NCI-H1417 (cell line): ENCODE data around the gene OAF.
"Not testable (repeated sequence)": the region's sequence is repeated elsewhere in the genome, so short reads cannot be mapped to it uniquely, and the experiment has no call there.

Experiments
- DNase-seq, 3 experiments: peaks; one replicate each; lab custom pipeline; 2025; lab: John Stamatoyannopoulos, UW

The OAF gene

DNA sequence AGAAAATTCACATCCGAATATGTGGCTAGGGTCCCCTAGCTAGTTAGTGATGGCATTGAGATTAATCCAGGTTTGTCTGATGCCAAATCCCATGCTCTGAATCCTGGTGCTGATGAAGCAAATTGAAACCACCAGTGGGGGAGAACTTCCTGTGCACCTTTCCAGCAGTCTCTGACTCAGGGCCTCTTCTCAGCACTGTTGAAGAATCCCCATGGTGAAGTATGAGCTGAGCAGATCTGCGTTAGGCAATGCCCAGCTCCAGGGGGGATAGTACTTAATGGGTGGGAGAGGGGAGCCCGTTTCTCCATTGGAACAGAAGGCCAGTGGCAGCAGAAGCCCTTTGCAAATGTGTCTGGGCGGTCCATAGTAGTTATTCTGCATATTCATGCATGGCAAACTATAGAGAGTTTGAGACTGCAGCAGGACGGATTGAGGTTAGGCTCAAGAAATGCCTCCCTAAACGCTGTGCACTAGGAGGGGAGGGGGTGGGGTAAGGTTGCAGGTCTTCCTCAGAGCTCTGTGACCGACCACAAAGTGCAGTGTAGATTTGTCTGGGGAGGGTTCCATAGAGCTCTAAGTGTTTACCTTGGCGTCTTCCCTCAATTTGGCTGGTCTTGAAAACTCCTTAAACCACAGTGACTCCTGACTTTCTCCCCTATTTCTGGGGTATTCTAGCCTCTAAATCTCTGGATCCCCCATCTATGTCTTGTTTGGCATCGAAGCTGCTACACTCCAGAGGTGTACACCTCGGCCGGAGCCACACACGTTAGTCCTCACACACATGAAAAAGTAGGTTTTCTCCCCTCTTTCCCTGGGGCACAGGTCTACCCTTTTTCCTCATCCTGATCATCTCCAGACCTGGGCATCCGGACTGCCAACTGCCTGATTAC lies 33.9 kb downstream of the OAF start:
- no peak for DNase-seq

DNA sequence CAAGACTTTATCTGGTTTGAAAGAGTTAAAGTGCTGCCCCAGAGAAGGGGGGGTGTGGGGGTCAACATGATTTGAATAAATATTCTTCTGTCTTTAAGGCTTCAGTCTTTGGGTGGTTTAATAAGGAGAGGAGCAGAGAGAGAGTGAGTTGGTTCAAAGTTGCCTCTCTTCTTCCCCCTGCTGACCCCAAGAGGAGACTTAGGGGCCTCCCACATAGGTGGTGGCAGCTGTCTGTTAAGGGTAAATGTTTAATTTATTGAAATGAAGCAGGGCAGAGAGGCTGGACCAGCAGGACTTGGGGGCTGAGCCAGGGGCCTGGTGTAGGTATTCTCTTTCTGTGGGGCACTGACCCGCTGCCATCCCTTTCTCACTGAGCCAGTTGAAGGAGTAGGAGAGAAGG lies 34.6 kb downstream of the OAF start:
- no peak for DNase-seq

DNA sequence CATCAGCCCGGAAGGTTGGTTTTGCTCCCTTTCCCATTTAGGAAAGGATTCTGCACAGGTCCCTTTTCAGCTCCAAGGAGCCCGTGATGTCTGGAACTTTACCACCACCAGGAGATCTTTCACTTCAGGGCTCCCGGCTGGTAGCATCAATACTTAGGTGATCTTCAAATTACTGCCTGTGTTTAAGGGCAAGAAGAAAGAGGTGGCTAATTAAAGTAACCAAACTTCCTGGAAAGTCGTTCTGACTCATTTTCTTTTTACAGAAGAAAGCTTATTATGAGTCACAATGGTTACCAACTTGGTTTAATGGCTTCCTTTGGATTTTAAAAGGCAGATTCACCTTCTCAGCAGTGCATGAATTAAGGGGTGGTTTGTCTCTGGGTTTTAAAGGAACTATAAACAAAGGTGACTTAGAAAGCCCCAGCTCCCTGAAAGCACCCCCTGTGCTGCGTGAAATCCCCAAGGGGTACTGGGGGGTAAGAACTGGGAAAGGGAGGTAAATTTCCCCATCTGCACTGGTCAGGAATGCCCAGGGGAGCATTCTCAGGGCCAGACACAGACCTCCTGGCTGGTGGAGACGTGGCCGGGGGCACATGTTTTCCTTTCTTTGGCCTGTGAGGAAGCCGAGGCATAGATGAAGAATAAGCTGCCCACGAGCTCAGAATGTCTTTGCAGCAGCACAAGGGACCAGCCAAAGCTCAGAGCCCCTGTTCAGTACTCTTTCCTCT lies 37.9 kb downstream of the OAF start:
- DNase-seq = no peak

DNA sequence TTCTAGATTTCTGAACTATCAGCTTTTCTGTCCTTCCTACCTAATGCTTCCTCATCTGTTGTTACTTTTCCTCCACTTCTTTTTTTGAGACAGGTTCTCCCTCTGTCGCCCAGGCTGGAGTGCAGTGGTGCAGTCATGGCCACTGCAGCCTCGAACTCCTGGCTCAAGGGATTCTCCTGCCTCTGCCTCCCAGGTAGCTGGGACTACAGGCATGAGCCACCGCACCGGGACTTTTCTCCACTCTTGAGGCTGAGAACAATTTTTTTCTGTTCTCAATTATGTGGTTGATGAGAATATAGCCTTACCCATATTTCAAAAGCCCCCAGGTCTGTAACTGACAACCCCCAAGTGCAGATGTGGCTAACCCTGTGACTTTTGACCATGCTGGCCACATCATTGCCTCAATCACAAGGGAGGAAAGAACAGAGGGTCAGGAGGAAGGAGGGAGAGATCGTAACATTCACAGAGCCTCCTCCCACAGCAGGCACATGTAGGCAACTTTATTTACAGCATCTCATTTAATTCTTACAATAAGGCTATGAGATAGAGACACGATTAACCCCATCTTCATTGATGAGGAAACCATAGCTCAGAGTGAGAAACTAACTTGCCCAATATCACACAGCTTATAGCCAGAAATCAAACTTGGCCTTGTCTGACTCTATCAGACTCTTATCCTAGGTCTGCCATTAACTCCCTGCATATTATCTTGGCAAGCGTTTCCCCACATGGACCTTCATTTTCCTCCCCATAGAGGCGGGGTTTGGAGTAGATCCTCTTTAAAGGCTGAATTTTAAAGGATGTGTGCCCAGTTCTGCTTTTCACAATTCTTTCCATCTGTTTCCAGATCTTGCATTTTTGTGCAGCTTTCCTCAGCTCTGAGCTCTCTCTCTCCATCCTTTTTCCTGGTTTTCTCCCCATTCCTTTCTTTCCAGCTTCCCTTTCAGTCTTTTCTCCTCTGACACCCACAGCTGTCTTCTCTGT lies 38.7 kb downstream of the OAF start:
- no peak for DNase-seq

DNA sequence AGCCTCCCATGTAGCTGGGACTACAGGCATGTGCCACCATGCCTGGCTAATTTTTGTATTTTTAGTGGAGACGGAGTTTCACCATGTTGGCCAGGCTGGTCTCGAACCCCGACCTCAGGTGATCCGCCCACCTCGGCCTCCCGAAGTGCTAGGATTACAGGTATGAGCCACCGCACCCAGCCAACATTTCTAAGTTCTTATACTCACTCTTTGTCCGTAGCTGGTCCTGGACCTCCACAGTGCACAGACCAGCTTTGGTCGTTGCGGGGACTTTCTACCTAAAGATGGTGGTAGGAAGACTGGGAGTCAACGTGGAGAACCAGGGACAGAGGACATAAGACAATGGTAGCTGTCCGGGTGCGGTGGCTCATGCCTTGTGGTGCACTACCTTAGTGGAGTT lies 42.5 kb downstream of the OAF start:
- DNase-seq = not testable (repeated sequence)

DNA sequence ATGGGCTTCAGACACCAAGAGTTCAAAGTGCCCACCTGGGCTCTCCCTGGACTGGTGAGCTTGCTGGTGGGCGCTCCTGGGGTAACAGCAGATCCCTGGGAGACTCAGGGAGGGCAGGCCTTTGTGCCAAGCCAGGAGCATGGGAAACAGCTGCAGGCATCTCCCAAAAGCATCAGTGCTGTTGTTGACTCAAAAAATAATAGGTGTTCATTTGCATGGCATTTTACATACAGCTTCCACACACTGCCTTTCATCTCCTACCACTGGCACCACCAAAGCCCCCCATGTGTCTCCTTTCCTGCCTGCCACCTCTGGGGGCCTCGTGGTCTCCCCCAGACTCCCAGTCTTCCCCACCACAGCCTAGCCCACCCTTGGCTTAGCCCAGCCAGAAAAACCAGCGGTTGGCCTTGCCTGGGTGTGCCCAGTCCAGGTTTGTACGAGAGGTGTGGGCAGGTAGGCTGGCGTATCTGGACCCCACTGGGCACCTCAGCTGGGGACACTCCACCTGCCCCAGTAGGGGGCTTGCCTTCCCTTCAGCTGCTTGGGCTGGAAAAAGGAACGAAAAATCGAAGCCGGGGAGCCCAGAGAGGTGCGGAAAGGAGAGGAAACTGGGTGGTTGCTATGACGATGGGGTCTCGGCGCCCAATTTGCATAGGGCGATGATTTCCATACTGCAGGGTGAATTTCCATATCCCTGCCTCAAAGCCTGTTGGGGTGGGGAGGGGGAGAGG lies 44.1 kb downstream of the OAF start:
- peak in 2 of 3 experiments; percentile 62 to 63 for DNase-seq

DNA sequence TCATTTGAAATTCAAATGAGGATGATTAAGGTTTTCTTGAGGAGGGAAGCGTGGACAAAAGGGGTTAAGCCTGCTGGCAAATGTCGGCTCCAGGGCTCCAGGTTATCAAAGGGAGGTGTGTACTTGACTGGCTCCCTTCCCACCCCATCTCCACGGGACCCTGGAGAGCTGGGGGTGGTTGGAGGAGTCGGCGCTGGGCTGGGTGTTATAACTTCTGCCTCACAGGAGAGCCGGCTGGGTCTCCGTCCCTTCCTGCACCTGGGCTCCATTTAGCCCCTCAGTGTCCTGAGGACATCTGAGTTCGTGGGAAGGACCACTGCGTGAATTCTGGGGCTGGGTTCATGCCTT lies 44.7 kb downstream of the OAF start:
- DNase-seq = no peak

DNA sequence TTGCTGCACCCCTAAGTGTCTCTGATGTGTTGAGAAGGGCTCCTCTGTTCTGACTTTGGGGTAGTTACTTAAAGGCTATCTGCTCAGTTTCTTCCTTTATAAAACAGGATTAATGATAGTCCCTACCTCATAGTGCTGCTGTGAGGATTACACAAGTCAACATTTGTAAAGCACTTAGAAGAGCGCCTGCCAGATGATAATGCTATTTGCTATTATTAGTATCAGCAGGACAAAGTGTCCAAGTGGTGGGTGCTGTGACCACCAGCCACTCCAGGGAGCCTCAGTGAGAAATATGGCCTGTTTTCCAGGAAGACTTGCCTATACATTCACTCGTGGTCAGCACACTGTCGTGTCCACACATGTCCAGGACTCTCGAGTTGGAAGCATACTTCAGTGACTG lies 45.3 kb downstream of the OAF start:
- peak in 1 of 3 experiments; percentile 32 for DNase-seq

DNA sequence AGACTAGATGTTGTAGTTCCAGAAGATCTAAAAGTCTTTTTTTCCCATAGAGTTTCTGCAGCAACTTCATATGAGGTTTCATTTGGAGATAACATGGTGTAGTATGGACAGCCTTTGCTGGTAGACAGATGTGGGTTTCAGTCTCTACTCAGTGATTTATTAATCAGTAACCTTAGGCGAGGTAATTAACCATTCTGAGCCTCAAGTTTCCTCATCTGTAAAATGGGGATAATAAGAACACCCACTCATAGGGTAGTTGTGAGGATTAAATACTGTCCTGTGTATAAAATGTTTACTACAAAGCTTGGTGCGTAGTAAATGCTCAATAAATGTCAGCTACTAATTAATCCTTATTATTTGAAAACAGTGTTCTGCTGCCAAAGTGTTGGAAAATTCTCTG lies 45.9 kb downstream of the OAF start:
- DNase-seq = no peak

DNA sequence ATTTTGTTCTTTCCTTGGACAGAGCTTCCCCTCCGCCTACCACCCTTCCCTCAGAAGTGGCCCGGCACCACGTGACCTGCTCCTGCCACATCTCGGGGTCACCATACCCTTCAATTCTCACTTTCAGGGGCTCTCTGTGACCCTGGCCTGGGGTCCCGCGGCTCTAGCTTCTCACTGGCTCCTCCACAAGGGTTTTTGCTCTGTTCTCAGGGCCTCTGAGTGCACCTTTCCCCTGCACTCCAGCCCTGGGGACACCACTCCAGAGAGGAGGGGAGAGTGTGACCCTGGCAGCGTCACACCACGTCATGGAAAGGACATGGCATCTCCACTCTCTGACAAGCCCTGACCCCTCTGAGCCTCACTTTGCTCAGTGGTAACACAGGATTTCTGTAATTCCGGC lies 46.5 kb downstream of the OAF start:
- no peak for DNase-seq

DNA sequence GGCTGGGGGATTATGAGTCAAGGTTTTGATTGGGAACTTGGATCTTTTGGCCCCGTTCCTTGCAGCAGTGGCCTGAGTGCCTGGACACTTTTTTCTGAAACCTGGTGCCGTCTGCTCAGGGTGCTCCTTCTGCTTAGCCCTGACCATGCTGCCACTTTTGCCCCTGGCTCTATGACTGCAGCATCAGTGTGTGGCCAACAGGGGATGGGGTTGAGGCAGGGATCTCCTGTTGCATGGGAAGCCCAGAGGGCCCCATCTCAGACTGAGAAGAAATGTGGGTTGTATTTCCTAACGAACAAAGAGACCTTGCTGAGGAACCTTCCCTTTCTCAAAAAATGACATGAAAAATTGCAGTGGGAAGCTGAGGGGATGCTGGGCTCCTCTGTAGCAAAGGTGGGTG lies 47.8 kb downstream of the OAF start:
- DNase-seq = no peak

DNA sequence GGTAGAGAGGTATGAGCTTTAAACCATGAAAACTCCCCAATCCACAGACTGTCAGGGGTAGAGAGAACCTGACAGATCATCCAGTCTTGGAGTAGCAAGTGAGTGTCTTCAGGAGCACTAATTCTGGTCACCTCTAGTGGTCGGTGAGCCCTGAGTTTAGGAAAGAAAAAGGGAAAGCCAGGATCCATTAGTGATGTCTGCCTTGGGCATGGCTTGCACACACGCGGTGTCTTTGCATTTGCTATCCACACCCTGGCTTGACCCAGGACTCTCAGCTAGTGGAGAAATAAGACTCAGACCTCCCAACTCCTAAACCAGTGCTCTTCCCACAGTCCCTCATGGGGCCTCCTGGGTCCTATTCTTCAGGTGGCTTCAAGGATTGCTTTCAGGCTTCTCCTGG lies 48.4 kb downstream of the OAF start:
- DNase-seq = no peak

DNA sequence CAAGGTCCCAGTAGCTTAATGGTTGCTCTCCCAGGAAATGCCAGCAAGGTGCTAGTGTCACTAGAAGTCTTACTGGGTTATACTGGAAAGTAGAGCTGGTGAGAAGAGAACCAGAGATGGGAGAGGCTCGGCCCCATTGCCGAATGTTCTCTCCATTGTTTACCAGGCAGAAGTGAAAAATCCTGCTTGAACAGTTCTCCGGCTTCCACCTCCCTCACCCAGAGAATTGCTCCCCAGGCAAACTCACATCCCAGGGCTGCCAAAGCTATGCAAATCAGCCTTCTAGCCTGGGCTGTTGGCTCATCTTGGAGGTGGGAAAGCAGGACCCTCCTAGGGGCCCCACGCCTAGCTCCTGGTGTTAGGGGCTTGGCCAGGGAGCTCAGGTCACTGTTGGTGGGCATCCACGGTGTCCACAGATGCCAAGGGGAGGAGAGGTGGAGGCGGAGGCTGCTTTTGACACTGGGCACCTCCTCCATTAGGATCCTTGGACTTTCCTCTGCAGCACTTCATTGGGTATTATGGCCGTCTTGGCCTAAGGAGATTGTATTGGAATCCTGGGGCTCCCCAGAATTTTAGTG lies 49.2 kb downstream of the OAF start:
- no peak for DNase-seq

DNA sequence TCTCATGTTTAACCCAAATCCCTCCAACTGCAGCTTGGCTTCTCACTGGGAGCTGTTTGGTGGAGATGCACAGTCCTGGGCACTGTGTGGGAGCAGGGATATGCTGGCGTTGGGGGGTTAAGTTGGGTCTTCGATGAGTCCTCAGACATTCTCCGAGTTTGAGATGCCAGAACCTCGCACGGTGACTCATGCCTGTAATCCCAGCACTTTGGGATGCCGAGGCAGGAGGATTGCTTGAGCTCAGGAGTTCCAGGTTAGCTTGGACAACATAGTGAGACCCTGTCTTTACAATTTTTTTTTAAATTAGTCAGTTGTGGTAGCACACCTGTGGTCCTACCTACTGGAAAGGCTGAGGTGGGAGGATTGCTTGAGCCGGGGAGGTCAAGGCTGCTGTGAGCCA lies 49.8 kb downstream of the OAF start:
- DNase-seq = no peak

DNA sequence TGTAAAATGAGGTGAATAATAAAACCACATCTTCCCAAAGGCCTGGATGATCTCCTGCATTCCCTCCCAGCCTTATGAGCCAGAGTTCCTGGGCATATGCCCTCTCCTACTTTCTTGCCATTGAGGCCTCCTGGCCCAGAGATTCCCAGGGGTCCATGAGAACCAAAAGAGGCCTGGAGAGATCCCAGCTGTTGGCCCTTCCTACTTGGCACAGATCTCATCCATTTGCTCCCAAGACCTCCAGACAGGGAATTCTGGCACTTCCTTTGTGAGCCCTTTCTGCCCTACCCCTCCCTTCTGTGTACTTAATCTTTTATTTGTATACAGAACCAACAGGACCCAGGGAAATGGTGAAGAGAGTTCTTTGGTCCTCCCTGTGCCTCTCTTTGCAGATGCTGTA lies 50.5 kb downstream of the OAF start:
- DNase-seq = no peak

DNA sequence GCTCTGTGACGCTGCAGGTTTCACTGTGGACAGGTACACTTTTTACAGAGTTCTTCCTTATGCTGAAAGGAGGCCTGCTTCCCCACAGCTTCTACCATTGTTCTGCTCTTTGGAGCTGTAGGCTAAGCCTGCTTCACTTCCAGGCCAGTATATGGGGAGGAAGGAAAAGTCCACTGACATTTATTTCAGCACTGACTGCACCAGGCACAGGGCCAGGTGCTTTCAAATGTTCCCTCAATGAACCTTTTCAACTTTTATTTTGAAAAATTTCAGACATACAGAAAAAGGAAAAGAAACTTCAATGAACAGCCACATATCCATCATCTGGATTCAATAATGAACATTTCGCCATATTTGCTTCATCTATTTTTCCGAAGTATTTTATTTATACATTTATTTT lies 51.1 kb downstream of the OAF start:
- DNase-seq = no peak

DNA sequence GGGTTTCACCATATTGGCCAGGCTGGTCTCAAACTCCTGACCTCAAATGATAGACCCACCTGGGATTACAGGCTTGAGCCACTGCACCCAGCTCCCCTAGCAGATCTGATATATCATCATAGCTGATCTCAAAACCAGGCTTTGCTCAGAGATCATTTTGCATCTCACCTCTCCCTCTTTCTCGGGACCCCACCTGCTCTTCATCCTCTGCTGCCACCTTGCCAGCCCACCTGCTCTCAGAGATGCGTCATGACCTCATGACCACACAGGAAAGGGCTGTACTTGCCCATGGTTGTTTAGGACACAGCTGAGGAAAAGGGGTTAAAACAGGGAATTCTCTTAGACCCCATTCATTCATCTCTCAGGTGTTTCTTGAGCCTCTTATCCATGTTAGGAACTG lies 56.5 kb downstream of the OAF start:
- DNase-seq = no peak

DNA sequence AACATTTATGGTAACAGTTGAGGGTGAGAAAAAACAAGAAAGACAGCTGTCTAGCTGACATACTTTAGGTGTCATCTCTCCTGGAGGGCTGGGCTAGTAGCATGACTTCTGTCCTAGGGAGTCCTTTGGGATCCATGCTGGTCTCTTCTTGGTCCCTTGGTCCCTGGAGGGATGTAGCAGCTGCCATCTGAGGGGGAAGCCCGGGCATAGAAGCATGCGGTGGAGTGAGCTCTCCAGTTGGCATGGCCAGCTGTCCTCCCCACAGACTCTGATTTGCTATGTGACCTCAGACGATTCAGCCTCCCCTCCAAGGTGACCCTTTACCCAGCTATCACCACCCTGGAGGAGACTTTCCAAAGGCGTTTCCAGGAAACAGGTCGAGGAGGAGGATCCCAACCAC lies 57.9 kb downstream of the OAF start:
- no peak for DNase-seq

DNA sequence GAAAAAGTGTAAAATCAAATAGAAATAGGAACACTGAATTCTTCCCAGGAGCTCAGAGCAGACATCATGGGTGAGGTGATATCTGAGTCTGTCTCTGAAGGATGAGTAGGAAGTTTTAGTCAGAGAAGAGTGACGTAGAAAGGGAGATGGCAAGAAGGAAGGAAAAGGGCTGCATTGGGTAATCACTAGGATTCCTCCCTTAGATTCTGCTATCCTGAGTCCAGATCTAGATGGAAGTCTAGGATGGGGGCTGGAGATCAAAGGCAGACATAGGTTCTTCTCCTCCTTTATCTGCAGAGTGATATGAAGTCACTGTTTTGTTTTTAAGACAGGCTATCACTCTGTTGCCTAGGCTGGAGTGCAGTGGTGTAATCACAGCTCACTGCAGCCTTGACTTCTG lies 59.6 kb downstream of the OAF start:
- DNase-seq = no peak

DNA sequence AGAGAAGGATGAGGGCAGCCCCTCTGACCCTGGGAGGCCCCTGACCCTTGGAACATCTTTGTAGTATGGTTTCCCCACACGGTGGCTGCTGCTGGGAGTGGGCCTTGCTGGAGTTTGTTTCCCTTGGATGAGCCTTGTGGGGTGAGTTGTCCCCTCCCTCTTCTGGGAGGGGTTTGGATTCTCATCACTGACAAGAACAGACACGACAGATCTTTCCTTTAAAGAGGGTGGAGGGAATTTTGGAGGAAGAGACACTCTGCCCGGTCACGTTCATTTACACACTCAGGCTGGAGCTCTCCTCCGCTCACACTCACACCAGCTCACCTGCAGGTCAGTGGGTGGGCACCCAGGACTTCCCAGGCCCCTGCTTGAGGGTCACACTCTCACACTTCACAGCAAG lies 60.8 kb downstream of the OAF start:
- DNase-seq = no peak

DNA sequence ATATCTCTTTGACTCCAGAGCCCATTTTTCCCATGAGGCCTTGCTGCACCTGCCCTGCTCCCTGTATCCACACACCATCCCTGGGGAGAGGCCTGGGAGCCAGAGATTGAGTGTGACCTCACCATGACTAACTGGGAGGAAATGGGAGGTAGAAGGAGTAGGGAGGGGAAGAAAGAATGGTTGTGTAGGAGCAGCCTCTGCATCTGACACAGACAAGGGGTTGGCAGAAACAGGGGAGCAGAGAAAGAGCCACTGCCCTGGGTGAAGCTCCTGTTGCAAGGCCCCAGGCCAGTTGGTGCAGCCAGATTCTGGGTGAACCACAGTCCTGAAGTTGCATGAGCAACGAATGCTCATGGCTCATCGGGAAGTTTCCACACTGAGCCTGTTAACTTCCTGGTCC lies 61.5 kb downstream of the OAF start:
- no peak for DNase-seq
